DMS 273 (cell line): ENCODE results near the gene SLC16A7.
A peak's percentile ranks its signal among the peaks of the same experiment; 100 is the strongest.
"Not testable (repeated sequence)": the region's sequence is repeated elsewhere in the genome, so short reads cannot be mapped to it uniquely, and the experiment has no call there.

Experiments used
- DNase-seq: peaks from one replicate; lab custom pipeline; 2025; ENCODE audit not compliant: unreplicated experiment; lab: John Stamatoyannopoulos, UW

The SLC16A7 gene, protein sequence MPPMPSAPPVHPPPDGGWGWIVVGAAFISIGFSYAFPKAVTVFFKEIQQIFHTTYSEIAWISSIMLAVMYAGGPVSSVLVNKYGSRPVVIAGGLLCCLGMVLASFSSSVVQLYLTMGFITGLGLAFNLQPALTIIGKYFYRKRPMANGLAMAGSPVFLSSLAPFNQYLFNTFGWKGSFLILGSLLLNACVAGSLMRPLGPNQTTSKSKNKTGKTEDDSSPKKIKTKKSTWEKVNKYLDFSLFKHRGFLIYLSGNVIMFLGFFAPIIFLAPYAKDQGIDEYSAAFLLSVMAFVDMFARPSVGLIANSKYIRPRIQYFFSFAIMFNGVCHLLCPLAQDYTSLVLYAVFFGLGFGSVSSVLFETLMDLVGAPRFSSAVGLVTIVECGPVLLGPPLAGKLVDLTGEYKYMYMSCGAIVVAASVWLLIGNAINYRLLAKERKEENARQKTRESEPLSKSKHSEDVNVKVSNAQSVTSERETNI

DNA sequence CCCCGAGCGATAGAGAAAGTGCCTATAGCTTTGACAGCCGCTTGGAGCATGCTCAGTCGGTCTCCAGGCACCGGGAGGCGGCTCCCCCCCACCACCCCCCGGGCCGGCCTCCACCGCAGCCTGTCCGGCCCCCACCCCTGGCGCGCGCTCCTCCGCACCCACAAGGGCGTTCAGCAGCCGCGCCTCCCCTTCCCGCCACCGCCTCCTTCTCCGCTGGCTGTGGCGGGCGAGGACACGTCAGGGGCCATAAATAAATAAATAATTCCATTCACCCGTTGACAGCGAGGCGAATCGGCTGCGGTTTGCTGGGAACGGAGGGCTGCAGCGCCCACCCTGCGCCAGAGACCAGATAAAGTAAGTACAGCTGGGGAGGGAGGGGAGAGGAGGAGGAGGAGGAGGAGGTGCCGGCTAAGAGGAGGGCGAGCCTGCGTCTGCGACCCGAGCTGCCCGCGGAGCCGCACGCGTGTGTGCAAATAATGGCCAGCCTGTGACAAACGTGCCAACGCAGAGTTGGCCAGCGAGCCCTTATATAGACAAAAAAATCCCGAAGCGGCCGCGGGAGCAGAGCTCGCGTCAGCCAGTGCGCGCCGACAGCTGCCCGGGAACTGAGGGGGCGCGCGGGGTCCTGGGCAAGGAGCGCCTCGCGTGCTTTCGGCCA lies at the start of gene SLC16A7:
Gene SLC16A7, plus strand, starts transcription at position 147 of the 658 bp plus-strand sequence. CDS start 108,773 bp downstream, outside the sequence.
- DNase-seq: peak; percentile 94

DNA sequence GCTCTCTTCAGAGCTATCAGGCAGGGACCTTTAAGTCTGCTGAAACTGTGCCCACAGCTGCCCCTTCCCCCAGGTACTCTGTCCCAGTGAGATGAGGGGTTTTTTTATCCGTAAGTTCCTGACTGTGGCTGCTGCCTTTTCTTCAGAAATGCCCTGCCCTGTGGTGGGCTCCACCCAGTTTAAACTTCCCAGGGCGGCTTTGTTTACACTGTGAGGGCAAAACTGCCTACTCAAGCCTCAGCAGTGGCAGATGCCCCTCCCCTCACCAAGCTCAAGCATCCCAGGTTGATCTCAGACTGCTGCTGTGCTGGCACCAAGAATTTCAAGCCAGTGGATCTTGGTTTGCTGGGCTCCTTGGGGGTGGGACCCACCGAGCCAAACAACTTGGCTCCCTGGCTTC lies 46.9 kb upstream of the SLC16A7 start:
- DNase-seq: no peak

DNA sequence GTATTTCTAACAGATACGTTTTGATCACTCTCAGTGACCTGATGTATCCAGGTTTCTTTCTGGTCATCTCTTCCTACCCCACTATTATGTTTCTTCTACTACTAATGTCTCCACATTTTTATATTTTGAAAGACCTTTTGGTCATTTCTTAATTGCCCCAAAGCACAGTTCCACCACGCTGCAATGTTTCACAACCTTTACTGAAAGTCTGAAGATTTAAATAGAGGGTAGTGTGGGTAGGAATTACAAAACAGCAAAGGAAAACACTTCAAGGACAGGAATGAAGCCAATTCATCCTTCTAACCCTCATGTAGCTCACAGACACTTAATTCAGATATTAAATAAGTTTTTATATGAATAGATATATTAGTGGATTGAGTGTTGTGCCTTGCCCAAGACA lies 36.1 kb upstream of the SLC16A7 start:
- no peak for DNase-seq

DNA sequence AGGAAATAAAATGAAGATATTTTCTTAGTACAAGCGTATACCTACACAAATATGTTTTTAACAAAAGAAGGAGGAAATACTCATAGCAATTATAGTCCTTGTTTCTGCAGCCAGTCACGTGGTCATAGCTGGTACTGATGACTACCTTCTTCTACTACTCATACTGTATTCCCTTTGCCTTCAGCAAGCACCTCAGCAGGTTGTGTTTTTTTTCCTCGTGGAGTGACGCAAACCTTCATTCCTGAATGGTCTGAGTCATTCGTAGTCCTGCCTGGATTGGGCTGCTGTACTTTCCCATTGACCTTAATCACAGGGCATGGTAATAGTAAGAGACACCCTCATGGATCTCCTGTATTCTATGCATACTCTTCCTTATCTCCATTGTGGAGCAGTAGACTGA lies 25.7 kb upstream of the SLC16A7 start:
- DNase-seq: no peak

DNA sequence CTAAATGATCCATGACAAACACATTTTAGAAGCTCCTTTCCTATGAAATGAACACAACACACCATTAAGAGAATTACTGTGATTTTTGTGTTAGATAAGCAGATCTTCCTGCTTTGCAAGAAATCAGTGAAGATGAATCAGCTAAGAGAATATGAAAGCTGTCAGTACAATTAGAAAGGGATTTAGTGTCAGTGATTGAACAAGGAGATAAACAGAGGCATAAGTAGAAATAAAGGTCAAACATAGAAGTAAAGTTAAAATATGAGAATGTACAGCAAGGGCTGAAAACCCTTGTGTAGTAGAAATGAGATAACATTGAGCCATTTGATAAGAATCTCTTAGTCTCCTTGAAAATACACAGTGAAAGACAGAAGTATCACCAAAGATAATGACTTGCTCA lies 21.4 kb upstream of the SLC16A7 start:
- DNase-seq: no peak

DNA sequence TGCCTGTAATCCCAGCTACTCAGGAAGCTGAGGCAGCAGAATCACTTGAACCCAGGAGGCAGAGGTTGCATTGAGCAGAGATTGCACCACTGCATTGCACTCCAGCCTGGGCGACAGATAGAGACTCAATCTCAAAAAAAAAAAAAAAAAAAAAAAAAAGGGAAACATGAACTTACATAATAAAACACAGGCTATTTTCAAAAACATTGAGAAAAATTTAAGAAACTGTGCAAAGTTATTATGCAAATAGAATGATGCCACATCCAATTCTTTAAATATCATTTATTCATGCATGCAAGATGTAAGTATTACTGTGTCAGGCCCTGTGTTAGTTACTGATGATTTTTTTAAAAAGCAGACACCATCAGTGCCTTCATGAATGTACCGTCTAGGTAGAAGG lies 20.0 kb upstream of the SLC16A7 start:
- no peak for DNase-seq

DNA sequence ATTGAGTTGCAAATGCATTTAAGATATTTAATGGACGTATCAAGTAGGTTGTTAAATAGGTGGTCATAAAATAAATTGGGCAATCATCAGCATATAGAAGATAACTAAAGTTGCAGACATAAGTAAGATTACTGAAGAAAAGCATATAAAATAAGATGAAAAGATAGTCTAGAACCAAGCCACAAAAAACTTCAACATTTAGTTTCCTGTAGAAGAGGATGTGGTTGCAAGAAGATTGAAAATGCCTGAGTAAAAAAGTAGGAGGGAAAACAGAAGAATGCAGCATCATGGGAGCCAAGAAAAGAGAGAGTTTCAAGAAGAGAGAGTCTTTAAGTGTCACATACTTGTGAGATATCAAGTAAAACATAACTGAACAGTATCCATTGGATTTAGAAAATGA lies 17.6 kb upstream of the SLC16A7 start:
- DNase-seq: no peak

DNA sequence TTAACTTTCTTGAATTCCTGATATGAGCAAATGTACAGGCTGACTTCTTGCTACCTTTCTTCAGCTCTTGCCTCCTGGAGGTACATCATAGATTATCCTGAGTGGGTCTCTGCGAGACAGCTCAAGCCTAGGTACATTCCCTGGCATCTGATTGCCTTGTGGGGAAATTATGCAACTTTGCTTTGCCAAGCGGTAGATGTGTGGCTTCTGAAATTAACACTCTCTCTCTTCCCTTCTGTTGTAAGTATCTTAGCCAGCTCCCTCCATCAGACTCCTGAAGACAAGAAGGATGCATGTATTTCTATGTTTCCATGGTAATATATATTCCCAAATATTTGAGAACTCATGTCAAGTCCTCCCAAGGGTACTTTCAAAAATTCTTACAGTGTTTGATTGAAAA lies 16.2 kb upstream of the SLC16A7 start:
- no peak for DNase-seq

DNA sequence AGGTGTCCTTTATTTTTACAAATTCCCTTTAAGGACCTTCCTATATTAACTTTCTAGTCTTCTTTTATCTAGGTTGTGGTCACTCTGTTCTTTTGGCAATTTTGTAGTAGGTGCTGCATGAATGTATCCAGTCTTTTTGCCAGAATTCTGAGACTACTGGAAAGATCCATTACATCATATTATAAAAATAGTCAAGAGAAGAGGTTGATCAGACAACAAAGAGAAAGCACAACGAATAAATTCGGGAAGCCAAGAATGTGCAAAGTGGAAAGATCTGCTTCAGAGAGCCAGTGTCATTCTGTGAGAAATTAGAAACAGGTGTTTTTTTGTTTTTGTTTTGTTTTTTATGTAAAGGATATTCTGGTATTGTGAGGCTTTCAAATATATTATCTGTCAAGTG lies 15.8 kb upstream of the SLC16A7 start:
- DNase-seq: no peak

DNA sequence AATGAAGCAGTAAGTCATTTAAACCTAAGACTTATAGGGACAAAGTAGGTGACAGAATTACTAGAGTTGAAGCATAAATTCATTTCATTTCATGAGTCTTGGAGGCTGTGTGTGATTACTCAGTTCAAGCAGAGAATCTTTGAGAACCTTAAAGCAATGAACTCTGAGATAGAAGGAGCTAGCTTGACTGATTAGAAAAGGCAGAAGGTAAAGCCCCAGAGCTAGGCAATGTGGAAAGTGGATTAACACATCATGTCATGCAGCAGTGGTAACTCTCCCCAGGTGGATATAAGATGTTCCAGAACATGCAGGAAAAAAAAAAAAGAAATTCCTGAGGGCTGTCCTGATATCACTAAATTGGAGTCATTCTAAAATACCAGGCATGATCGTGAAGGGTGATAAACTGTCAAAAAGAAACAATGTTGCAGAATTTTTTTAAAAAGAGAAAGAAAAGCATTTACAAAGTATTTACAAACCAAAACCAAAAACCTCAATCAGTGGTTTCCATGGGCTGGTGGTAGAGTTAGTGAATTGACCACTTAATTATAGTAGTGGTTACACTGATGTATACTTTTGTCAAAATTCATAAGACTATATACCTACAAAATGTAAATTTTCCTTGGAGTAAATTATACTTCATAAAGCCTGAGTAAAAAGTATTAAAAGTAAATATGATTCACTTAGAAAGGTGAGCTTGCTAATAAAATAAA lies 12.7 kb upstream of the SLC16A7 start:
- no peak for DNase-seq

DNA sequence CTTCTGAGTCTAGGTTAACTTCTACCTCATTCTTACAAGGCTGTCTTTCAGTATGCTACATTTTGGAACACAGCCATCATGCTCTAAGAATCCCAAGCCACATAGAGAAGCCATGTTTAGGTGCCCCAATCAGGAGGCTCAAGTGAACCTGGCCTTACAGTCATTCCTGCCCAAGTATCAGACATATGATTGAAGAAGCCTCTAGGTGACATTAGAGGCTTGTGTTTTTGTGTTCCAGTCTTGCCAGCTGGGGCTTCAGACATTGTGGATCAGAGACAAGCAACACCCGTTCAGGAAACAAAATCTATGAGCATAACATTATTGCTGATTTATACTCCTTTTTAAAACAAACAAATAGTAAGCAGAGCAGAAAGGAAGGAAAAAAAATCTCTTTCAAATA lies 8.1 kb upstream of the SLC16A7 start:
- no peak for DNase-seq

DNA sequence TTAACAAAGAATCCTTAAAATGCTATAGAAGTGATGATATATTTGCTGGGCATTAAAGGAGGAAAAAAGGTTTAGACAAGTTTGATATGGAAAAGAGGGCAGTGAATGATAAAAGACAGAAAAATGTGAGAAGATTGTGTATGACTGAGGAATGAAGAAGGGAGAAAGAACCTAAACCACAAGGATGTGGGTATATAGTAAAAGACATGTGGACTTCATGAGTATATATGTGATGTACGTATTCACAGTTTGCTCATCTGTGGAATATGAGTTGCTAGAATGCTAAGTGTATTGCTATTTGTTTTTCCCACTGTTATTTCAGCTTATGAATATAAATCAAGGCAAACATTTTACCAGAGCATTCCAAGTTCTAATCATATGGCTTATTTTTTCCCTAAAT lies 2.1 kb upstream of the SLC16A7 start:
- DNase-seq: no peak

DNA sequence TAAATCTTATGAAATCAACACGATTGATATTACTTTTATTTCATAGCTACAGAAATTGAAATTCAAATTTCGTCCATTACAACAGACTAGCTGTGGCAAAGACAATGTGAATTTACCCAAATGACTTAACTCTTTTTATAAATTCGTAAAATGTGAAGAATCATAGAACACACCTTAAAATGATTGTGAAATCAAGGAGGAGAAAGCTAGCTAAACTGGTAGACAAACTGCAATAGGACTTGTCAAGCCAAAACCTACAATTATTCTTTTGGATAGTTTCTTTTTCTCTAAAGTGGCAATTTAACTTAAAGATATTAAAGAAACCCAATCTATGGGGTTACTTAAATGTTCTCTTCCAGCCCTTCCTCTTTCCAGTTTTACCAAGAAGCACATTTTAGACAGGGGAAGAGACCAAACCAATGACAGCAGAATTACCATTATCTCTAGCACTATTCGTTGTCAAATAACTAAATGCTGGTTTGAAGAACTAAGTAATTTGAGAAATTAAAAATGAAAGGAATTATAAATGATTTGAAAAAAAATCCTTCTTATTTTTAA lies 807 bp upstream of the SLC16A7 start:
- DNase-seq: no peak

DNA sequence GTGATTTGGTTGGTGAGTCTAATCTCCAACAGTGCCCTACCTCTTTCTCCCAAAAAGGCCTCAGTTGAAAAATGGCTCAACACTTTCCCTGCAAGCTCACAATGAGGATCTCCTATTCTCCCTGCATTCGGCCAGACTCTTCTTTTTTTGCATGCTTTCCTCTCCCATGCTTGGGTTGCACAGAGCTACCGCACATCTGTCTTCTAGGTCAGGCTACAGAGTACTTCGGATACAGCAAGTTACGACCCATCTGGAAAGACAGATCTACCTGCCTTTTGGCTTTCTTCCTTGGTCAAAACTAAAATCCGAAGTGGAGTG lies 305 bp upstream of the SLC16A7 start:
- DNase-seq: no peak

DNA sequence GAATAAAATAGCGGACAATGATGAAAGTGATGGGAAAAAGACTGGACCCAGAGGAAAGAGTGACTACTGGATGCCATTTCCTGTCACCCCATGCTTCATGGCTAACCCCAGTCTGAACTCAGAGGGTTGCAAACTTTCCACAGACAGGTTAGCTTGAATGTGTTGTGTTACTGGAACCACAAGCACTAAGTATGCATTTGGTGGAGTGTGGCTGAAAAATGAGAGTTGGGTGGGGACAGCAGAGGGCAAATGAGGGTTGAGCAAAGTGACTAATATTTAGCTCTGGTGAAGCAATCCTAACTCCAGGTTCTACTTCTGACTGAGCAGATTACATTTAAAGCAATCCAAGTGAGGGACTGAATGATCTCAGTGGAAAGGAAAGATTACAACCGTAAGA lies 1.6 kb downstream of the SLC16A7 start:
- DNase-seq: peak; percentile 64

DNA sequence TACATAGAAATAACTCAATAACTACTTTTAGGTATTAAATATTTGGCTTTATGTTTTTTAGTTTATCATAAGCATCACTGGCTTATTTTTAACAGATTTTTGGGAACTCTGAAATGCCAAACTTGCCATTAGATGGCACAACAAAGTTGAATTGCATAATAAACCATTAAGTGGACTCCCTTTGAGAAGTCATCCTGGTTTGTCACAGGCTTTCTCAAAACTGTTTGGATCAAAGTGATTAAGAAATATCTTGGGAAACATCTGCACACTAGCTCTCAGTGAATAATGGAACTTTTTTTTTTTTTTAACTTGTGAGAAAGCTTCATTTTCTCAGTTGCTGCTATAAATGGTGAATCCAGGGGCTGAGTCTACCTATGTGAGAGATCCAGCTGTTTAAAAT lies 4.3 kb downstream of the SLC16A7 start:
- DNase-seq: no peak

DNA sequence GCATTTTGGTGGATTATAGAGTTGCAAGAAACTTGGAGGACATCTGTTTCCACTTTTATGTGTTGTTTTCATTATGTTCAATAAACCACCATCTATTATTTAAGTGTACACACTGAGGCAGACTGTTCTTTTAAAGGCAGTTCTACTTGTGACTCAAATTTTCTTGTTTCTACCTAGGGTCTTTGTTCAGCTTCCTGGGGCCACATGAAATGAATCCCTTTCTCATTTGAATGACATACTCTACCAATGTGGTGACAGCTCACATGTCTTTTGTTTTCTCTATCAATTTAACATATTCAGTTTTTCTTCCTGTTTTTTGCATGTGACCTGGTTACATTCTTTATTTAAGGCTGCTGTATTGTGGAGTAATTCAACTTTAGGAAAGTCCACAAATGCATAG lies 7.9 kb downstream of the SLC16A7 start:
- no peak for DNase-seq

DNA sequence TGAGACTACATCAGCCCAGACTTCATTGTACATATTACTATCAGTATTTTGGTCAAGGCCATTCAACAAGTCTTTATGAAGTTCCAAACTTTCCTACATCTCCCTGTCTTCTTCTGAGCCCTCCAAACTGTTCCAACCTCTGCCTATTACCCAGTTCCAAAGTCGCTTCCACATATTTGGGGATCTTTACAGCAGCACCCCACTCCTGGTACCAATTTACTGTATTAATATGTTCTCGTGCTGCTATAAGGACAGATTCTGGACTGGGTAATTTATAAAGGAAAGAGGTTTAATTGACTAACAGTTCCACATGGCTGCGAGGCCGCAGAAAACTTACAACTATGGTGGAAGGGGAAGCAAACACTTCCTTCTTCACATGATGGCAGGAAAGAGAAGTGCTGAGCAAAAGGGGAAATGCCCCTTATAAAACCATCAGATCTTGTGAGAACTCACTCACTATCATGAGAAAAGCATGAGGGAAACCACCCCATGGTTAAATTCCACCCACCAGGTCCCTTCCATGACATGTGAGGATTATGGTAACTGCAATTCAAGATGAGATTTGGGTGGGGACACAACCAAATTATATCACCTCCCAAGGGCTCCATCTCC lies 17.1 kb downstream of the SLC16A7 start:
- DNase-seq: not testable (repeated sequence)

DNA sequence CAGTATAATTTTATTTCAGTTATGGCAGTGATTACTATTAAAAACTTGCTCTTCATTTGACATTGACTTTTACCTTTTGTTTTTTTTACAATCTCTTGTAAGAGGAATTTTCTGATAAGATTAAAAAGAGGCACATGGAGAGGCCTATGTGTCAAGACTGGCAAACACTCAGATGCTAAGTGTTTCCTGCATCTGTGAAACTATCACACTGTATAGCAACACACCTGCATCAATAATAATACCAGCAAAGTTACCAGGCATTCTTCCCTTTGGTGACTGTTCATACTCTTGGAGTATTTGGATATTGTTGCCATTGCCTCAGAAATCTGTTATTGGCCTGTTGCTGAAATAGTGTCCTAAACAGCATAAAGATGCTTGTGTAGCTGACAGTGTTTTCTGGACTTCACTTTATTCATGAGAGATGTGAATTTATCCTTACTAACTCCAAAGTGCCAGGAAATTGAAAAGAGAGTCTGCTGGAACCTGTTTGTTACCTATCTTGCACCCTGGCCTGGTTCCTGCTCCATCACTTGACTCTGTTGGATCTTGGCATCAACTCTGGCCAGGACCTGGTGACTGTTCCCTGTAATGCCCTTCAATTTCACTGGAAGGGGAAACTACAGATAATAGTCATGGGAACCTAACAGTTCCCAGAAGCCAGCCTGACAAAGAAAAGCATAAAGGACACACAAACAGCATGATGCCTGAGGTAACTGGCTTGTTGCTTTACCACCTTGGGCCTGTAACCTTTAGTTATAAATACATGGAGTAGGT lies 19.8 kb downstream of the SLC16A7 start:
- DNase-seq: no peak

DNA sequence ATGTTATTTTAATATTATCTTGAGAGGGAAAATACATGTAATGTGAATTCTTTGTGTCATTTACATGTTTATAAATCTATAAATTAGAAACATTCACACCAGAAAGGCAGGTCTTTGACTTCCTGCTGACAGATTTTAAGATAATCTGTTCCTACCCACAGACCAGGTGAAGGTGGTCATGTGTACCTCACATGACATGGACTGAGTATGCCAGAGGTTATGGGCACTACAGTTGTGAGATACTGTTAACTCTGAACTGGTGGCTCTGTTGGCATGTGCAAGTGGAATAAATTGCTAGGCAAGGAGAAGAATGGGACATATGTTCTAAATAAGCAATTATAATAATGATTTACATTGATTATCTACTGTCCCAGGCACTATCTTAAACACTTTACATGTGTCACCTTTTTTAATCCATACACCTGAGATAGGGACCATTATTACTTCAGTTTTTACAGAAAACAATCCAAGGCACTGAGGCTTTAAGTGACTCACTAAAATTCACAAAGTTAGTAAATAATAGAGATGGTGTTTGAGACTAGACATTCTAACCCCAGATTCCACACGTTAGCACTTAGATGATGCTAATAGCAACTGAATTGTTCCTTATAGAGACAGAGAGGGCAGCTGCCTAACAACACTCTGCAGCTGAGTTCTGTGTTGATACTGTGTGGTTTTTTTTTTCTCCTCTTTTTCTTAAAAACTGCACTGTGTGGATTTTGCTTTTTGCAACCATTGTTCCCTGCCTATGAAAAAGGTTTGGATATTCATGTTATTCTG lies 23.8 kb downstream of the SLC16A7 start:
- DNase-seq: peak; percentile 25
